HG03378 (cell line): ENCODE data around the gene HEBP1.

Experiments used
- ATAC-seq: cut with Tn5 transposase; IDR thresholded peaks from one replicate; pipeline ENCODE4 v1.9.1; 2021; ENCODE audit warnings: mild to moderate bottlenecking, moderate library complexity; ENCODE audit not compliant: unreplicated experiment

The HEBP1 gene

GRCh38 chr12:12992418-12993130, 7.5 kb downstream of the HEBP1 start:
- no peak for ATAC-seq

GRCh38 chr12:12990700-12991468, 9.2 kb downstream of the HEBP1 start:
- no peak for ATAC-seq

GRCh38 chr12:12987421-12987820, 12.6 kb downstream of the HEBP1 start:
- ATAC-seq, result no peak

GRCh38 chr12:12986775-12987331, 13.2 kb downstream of the HEBP1 start:
- no peak for ATAC-seq

- no peak for ATAC-seq
Observed at GRCh38 chr12:12985817-12986408, 14.2 kb downstream of the HEBP1 start.

- no peak for ATAC-seq
Observed at GRCh38 chr12:12984149-12984548, 15.9 kb downstream of the HEBP1 start.

- no peak for ATAC-seq
Observed at GRCh38 chr12:12983420-12984035, 16.5 kb downstream of the HEBP1 start.

GRCh38 chr12:12982331-12982730, 17.7 kb downstream of the HEBP1 start:
- ATAC-seq, result no peak

GRCh38 chr12:12979731-12980259, 20.3 kb downstream of the HEBP1 start:
- no peak for ATAC-seq

GRCh38 chr12:12979126-12979525, 20.9 kb downstream of the HEBP1 start:
- ATAC-seq, result no peak

- no peak for ATAC-seq
Observed at GRCh38 chr12:12977231-12977630, 22.8 kb downstream of the HEBP1 start.

GRCh38 chr12:12976366-12976765, 23.7 kb downstream of the HEBP1 start:
- ATAC-seq, result no peak

- ATAC-seq, result no peak
Observed at GRCh38 chr12:12975322-12976077, 24.6 kb downstream of the HEBP1 start.

GRCh38 chr12:12974211-12974610, 25.9 kb downstream of the HEBP1 start:
- ATAC-seq, result no peak

GRCh38 chr12:12973019-12973418, 27.0 kb downstream of the HEBP1 start:
- ATAC-seq, result no peak

- ATAC-seq, result no peak
Observed at GRCh38 chr12:12965836-12966235, 34.2 kb downstream of the HEBP1 start.

GRCh38 chr12:12964255-12964654, 35.8 kb downstream of the HEBP1 start:
- ATAC-seq, result no peak

- no peak for ATAC-seq
Observed at GRCh38 chr12:12960639-12961209, 39.3 kb downstream of the HEBP1 start.

GRCh38 chr12:12958886-12959285, 41.2 kb downstream of the HEBP1 start:
- ATAC-seq, result no peak
